ENCODE results near the gene HS6ST2. TPM values are rescaled to one million over a fixed set of nuclear protein-coding genes. Genes with fewer than 3 reads are reported as not detected.

The HS6ST2 gene
- total and polyA plus RNA-seq, 4 donors, result under 0.01 to 1.4 (median 0.01) TPM; not detected in 1

- TF ChIP-seq CTCF (IDR thresholded peaks at IDR 0.05; ENCODE audit: low read depth, low read length, missing input control) (no peak), SP1 (IDR thresholded peaks at IDR 0.05) (no peak)
Measured at GRCh38 chrX:132999209-132999608, 40.8 kb upstream of the HS6ST2 start (continued).

GRCh38 chrX:132990835-132991234, 32.4 kb upstream of the HS6ST2 start:
- TF ChIP-seq SP1 (IDR thresholded peaks at IDR 0.05) (no peak), HNF4A (conservative IDR thresholded peaks at IDR 0.05) (no peak), CTCF (IDR thresholded peaks at IDR 0.05; ENCODE audit: low read depth, low read length, missing input control) (no peak), FOXA2 (IDR thresholded peaks at IDR 0.05) (no peak), ATF3 (IDR thresholded peaks at IDR 0.05) (no peak), GABPA (IDR thresholded peaks at IDR 0.05 in 1 of 2, conservative IDR thresholded peaks at IDR 0.05 in 1 of 2) (no peak), YY1 (IDR thresholded peaks at IDR 0.05) (no peak)
- Histone ChIP-seq H3K4me3 (ENCODE audit: low read depth in 1 of 3, low read length in 3 of 3) (no peak overlapping the region), H3K9ac (ENCODE audit: low read depth in 1 of 2, low read length in 2 of 2) (no peak overlapping the region), H3K36me3 (ENCODE audit: control insufficient read depth in 4 of 4, insufficient read depth in 3 of 4, low read depth in 1 of 4, low read length in 3 of 4) (no peaks in the 10 kb centered on the region), H3K9me3 (ENCODE audit: control insufficient read depth in 4 of 4, low read length in 3 of 4) (no peaks in the 10 kb centered on the region), H3K27ac (ENCODE audit: low read depth in 1 of 2, low read length in 2 of 2) (no peak overlapping the region), H3K27me3 (ENCODE audit: control insufficient read depth in 4 of 4, insufficient read depth in 4 of 4, low read length in 3 of 4) (peaks cover 0 to 9% (median 1%) of the 10 kb centered on the region in 4 donors), H3K4me1 (ENCODE audit: control insufficient read depth in 4 of 4, insufficient read depth in 4 of 4, low read length in 3 of 4) (no peaks in the 10 kb centered on the region)
- WGBS, result 89% methylated on average over 2 of the region's 2 CpGs
- DNase-seq (ENCODE audit: low spot score), result no peak

GRCh38 chrX:132986556-132986955, 28.1 kb upstream of the HS6ST2 start:
- no peak overlapping the region for H3K27ac ChIP-seq (ENCODE audit: low read depth in 1 of 2, low read length in 2 of 2)
- no peaks in the 10 kb centered on the region for H3K4me1 ChIP-seq (ENCODE audit: control insufficient read depth in 4 of 4, insufficient read depth in 4 of 4, low read length in 3 of 4)
- DNase-seq (ENCODE audit: low spot score), result no peak
- no peaks in the 10 kb centered on the region for H3K9me3 ChIP-seq (ENCODE audit: control insufficient read depth in 4 of 4, low read length in 3 of 4)
- no peak for TF ChIP-seq REST (IDR thresholded peaks at IDR 0.05)
- TF ChIP-seq MAX (IDR thresholded peaks at IDR 0.05), result no peak
- TF ChIP-seq TAF1 (conservative IDR thresholded peaks at IDR 0.05), result no peak
- H3K27me3 ChIP-seq (ENCODE audit: control insufficient read depth in 4 of 4, insufficient read depth in 4 of 4, low read length in 3 of 4), result peaks cover 0 to 8% (median 1%) of the 10 kb centered on the region in 4 donors
- no peak overlapping the region for H3K9ac ChIP-seq (ENCODE audit: low read depth in 1 of 2, low read length in 2 of 2)
- no peaks in the 10 kb centered on the region for H3K36me3 ChIP-seq (ENCODE audit: control insufficient read depth in 4 of 4, insufficient read depth in 3 of 4, low read depth in 1 of 4, low read length in 3 of 4)
- H3K4me3 ChIP-seq (ENCODE audit: low read depth in 1 of 3, low read length in 3 of 3), result no peak overlapping the region
